H1 (cell line): Measurements from ENCODE around the gene TNP2. TPM values are rescaled to one million over a fixed set of nuclear protein-coding genes. Genes with fewer than 3 reads are reported as not detected.
A peak's percentile ranks its signal among the peaks of the same experiment; 100 is the strongest.

Source experiments
- CTCF ChIA-PET: fragments of 300-600 bp; sonication (Branson Sonifier 250); formaldehyde crosslinking; loops from one replicate; lab custom pipeline; 2021; ENCODE audit not compliant: partially characterized antibody; lab: Charles Lee
- POLR2A ChIA-PET: fragments of 300-600 bp; sonication (Branson Sonifier 250); formaldehyde crosslinking; loops from one replicate; lab custom pipeline; 2021; ENCODE audit warnings: inconsistent platforms; ENCODE audit not compliant: partially characterized antibody; lab: Charles Lee
- DNase-seq, 2 experiments: peaks; one replicate each; pipeline versions ENCODE4 v3.0.0 to v3.0.0-alpha.2; 2010 to 2022; ENCODE audit warnings: low spot score in 2 of 2, low read depth in 1 of 2, mixed read lengths in 1 of 2
- FAIRE-seq: peaks from 2 replicates; lab custom pipeline; 2011; peaks lifted over from hg19 to GRCh38; lab: Jason Lieb, UNC
- H2AFZ ChIP-seq: 2 replicates; pipeline ENCODE4 v1.8.1; 2012; ENCODE audit warnings: low read length, inconsistent platforms
- H2AK5ac ChIP-seq: 2 replicates; pipeline ENCODE4 v1.6.1; 2013; ENCODE audit warnings: low read depth, low read length
- H2BK120ac ChIP-seq: replicated peaks from 2 replicates; pipeline ENCODE3; 2013; ENCODE audit warnings: low read depth, low read length, inconsistent platforms
- H2BK12ac ChIP-seq: 2 replicates; pipeline ENCODE4 v1.6.1; 2013; ENCODE audit warnings: low read depth, low read length
- H2BK15ac ChIP-seq: 2 replicates; pipeline ENCODE4 v1.6.1; 2013; ENCODE audit warnings: low read length
- H2BK20ac ChIP-seq: 2 replicates; pipeline ENCODE4 v1.6.1; 2013; ENCODE audit warnings: low read length
- H2BK5ac ChIP-seq: 2 replicates; pipeline ENCODE4 v1.6.1; 2013; ENCODE audit warnings: low read depth, low read length
- H3K14ac ChIP-seq: 2 replicates; pipeline ENCODE4 v1.6.1; 2013; ENCODE audit warnings: inconsistent platforms; ENCODE audit not compliant: insufficient read length
- H3K18ac ChIP-seq: 2 replicates; pipeline ENCODE4 v1.6.1; 2013; ENCODE audit warnings: low read length; ENCODE audit errors: extremely low read depth
- H3K23ac ChIP-seq: 2 replicates; pipeline ENCODE4 v1.6.1; 2013; ENCODE audit warnings: inconsistent platforms; ENCODE audit not compliant: insufficient read length
- H3K23me2 ChIP-seq: 2 replicates; pipeline ENCODE4 v1.6.1; 2013; ENCODE audit warnings: low read depth, low read length
- H3K27ac ChIP-seq: 2 replicates; pipeline ENCODE4 v1.6.1; 2011; ENCODE audit warnings: low read depth, low read length, inconsistent platforms
- H3K27me3 ChIP-seq, 4 experiments: replicated peaks in 1 of 4; 1 replicate in 1 of 4; 2 replicates in 3 of 4; pipeline versions ENCODE4 v1.6.1 to v1.8.1; 2011 to 2013; ENCODE audit warnings: low read length in 3 of 4, mild to moderate bottlenecking in 3 of 4, inconsistent platforms in 2 of 4, mixed read lengths in 2 of 4, moderate library complexity in 1 of 4; ENCODE audit not compliant: control insufficient read depth in 3 of 4, insufficient read depth in 3 of 4; ENCODE audit errors: extremely low read depth in 1 of 4
- H3K36me3 ChIP-seq, 4 experiments: 2 replicates each; pipeline versions ENCODE4 v1.6.1 to v1.8.1; 2011 to 2013; ENCODE audit warnings: mild to moderate bottlenecking in 4 of 4, low read length in 3 of 4, moderate library complexity in 2 of 4, control low read depth in 1 of 4, inconsistent platforms in 1 of 4; ENCODE audit not compliant: insufficient read depth in 4 of 4, control insufficient read depth in 2 of 4
- H3K4ac ChIP-seq: replicated peaks from 2 replicates; pipeline ENCODE3; 2013; ENCODE audit warnings: low read length, low read depth, mixed read lengths, inconsistent platforms; ENCODE audit not compliant: insufficient read length
- H3K4me1 ChIP-seq, 4 experiments: replicated peaks in 1 of 4; 1 replicate in 1 of 4; 2 replicates in 3 of 4; pipeline versions ENCODE4 v1.6.1 to v1.8.1; 2011 to 2013; ENCODE audit warnings: low read length in 3 of 4, inconsistent platforms in 2 of 4, mixed read lengths in 1 of 4; ENCODE audit not compliant: insufficient read depth in 4 of 4, control insufficient read depth in 3 of 4
- H3K4me2 ChIP-seq, 2 experiments: 2 replicates each; pipeline versions ENCODE4 v1.6.1 to v1.8.1; 2011 to 2013; ENCODE audit warnings: low read depth in 2 of 2, low read length in 2 of 2, control low read depth in 1 of 2, inconsistent platforms in 1 of 2, mild to moderate bottlenecking in 1 of 2; ENCODE audit not compliant: insufficient read depth in 1 of 2
- H3K4me3 ChIP-seq, 4 experiments: fragments of 200-600, 300-600 bp in 1 of 4; sonication (generic), shearing (Covaris generic), sonication (Bioruptor Twin) in 1 of 4; 2 replicates each; pipeline versions ENCODE4 v1.5.1 to v1.8.1; 2011 to 2016; ENCODE audit warnings: low read length in 4 of 4, low read depth in 3 of 4, control low read depth in 2 of 4, inconsistent platforms in 2 of 4, mild to moderate bottlenecking in 2 of 4, mixed read lengths in 1 of 4, moderate library complexity in 1 of 4; ENCODE audit not compliant: insufficient read depth in 2 of 4; ENCODE audit errors: extremely low read depth in 1 of 4
- H3K56ac ChIP-seq: replicated peaks from 2 replicates; pipeline ENCODE3; 2013; ENCODE audit warnings: low read depth, mild to moderate bottlenecking, mixed read lengths, low read length, inconsistent platforms; ENCODE audit not compliant: insufficient read length
- H3K79me1 ChIP-seq: 2 replicates; pipeline ENCODE4 v1.6.1; 2013; ENCODE audit warnings: low read depth, low read length, control low read depth
- H3K79me2 ChIP-seq, 2 experiments: 2 replicates each; pipeline versions ENCODE4 v1.6.1 to v1.8.1; 2012 to 2013; ENCODE audit warnings: low read length in 2 of 2, mild to moderate bottlenecking in 2 of 2, inconsistent platforms in 1 of 2; ENCODE audit not compliant: insufficient read depth in 2 of 2, control insufficient read depth in 1 of 2
- H3K9ac ChIP-seq, 4 experiments: replicated peaks in 1 of 4; 1 replicate in 1 of 4; 2 replicates in 3 of 4; pipeline versions ENCODE4 v1.6.1 to v1.8.1; 2011 to 2013; ENCODE audit warnings: low read depth in 3 of 4, low read length in 3 of 4, control low read depth in 2 of 4, mild to moderate bottlenecking in 2 of 4, moderate library complexity in 2 of 4, inconsistent platforms in 1 of 4; ENCODE audit errors: extremely low read depth in 1 of 4
- H3K9me3 ChIP-seq, 2 experiments: 2 replicates each; pipeline versions ENCODE4 v1.6.1 to v1.8.1; 2012 to 2013; ENCODE audit warnings: mild to moderate bottlenecking in 2 of 2, moderate library complexity in 2 of 2, control low read depth in 1 of 2, inconsistent platforms in 1 of 2, low read depth in 1 of 2, low read length in 1 of 2, mixed read lengths in 1 of 2; ENCODE audit not compliant: insufficient read depth in 2 of 2
- H4K20me1 ChIP-seq, 2 experiments: replicated peaks in 1 of 2; 2 replicates each; pipeline versions ENCODE3 to v1.8.1; 2011 to 2013; ENCODE audit warnings: inconsistent platforms in 2 of 2, low read length in 2 of 2, mild to moderate bottlenecking in 1 of 2; ENCODE audit not compliant: insufficient read depth in 2 of 2, control insufficient read depth in 1 of 2
- H4K5ac ChIP-seq: 2 replicates; pipeline ENCODE4 v1.6.1; 2013; ENCODE audit warnings: low read length, low read depth, mixed read lengths, inconsistent platforms; ENCODE audit not compliant: insufficient read length
- H4K8ac ChIP-seq: 2 replicates; pipeline ENCODE4 v1.8.0; 2013; ENCODE audit warnings: mild to moderate bottlenecking, moderate library complexity, low read length, inconsistent platforms; ENCODE audit not compliant: insufficient read depth; ENCODE audit errors: extremely low read depth
- H4K91ac ChIP-seq: replicated peaks from 2 replicates; pipeline ENCODE3; 2013; ENCODE audit warnings: low read length, mixed read lengths, inconsistent platforms; ENCODE audit not compliant: insufficient read length
- KDM1A ChIP-seq: fragments of 200-600, 300-600 bp; sonication (generic); IDR thresholded peaks from 2 replicates; pipeline ENCODE4 v1.7.1; 2016; ENCODE audit warnings: mild to moderate bottlenecking, low read length, borderline replicate concordance
- KDM4A ChIP-seq: IDR thresholded peaks from one replicate; pipeline ENCODE4 v1.7.1; 2012; ENCODE audit warnings: low read depth, mild to moderate bottlenecking, moderate library complexity, low read length, inconsistent platforms; ENCODE audit not compliant: severe bottlenecking
- WGBS, 2 experiments: shearing (Covaris generic) in 1 of 2; methylation state at CpG; one replicate each; pipeline versions ENCODE4 v1.1.6 to v1.1.7; 2013 to 2015; ENCODE audit warnings: low lambda C conversion rate in 2 of 2, mixed read lengths in 2 of 2, inconsistent platforms in 1 of 2, low coverage in 1 of 2, missing lambda C conversion rate in 1 of 2; ENCODE audit not compliant: insufficient replicate concordance in 2 of 2, insufficient coverage in 1 of 2, insufficient read length in 1 of 2; ENCODE audit errors: extremely low coverage in 1 of 2, missing lambda C conversion rate in 1 of 2; 5-methylcytosine and 5-hydroxymethylcytosine counted together
- polyA plus RNA-seq, 7 experiments: library from polyadenylated mRNA; depleted of rRNA in 3 of 7; stranded (reverse) in 5 of 7; unstranded in 2 of 7; fragments of >200 nt in 5 of 7; fragments of 200-250 nt in 2 of 7; gene quantifications; 1 replicate in 5 of 7; 2 replicates in 1 of 7; 4 replicates in 1 of 7; pipeline versions ENCODE4 v1.2.1 to v1.2.3, GENCODE V29; 2011 to 2013; ENCODE audit warnings: missing spikeins in 2 of 7, mixed read lengths in 2 of 7
- total RNA-seq: library from RNA; stranded (reverse); fragmentation: NEBNext Ultra II Directional; extraction: Animal tissue kit (Norgen Biotek cat#: 25700); gene quantifications from 2 replicates; pipeline ENCODE4 v1.2.1, GENCODE V29; 2021

The TNP2 gene
- total and polyA plus RNA-seq, 2 of the 8 experiments (the other 6 are each of a cell fraction or from before 2014, with no cell fraction given), result not detected

GRCh38 chr16:11259655-11260595 is 9.2 kb downstream of the TNP2 start:
- Histone ChIP-seq H2BK120ac (no peak overlapping the region), H3K79me1 (no peaks in the 10 kb centered on the region), H2BK12ac (peak overlapping the region; percentile 53; the same call in 1 of the 2 replicates), H4K91ac (no peak overlapping the region), H3K79me2 (peaks cover 0 to 6% of the 10 kb centered on the region in 2 experiments; a peak in 1 of 4 replicates), H3K4me2 (no peak overlapping the region), H4K8ac (no peak overlapping the region), H3K9me3 (no peaks in the 10 kb centered on the region), H3K27ac (no peak overlapping the region), H2AK5ac (peak overlapping the region; percentile 47; the same call in 1 of the 2 replicates), H3K23ac (no peak overlapping the region), H3K14ac (no peak overlapping the region), H3K4me1 (peaks cover 0 to 8% (median 1%) of the 10 kb centered on the region in 4 experiments; a peak in 4 of 7 replicates), H3K23me2 (peaks cover 9% of the 10 kb centered on the region), H3K18ac (no peak overlapping the region), H2AFZ (no peak overlapping the region), H3K4me3 (no peak overlapping the region), H2BK20ac (no peak overlapping the region), H4K20me1 (peaks cover 0 to 2% of the 10 kb centered on the region in 2 experiments), H2BK15ac (no peak overlapping the region), H2BK5ac (no peak overlapping the region), H4K5ac (no peak overlapping the region), H3K4ac (no peak overlapping the region), H3K27me3 (no peaks in the 10 kb centered on the region; a peak in 1 of 7 replicates), H3K56ac (no peak overlapping the region), H3K9ac (no peak overlapping the region), H3K36me3 (0 out of 8 replicates have a peak, but pooled peaks cover 0 to under 1% (median 0%) of the 10 kb centered on the region in 4 experiments)
- DNase-seq (no peak), FAIRE-seq (no peak)
- TF ChIP-seq KDM4A (no peak), KDM1A (peak; percentile 80; the same call in 1 of the 2 replicates)
- WGBS, 2 experiments, result 93% methylated on average over 12 of the region's 12 CpGs; no CpG with 5 or more reads in 1 of the 2 experiments
- CTCF ChIA-PET, result interaction anchor here (0.7 to 6.8 kb wide), 16 partner anchors 11 to 131 kb away, joined by 3 to 79 read pairs (median 5); partner anchors contain the start of genes PRM3 and TNP2
- POLR2A ChIA-PET, result interaction anchor here (0.6 to 2.4 kb wide), 6 partner anchors 9 to 109 kb away, joined by 3 to 6 read pairs (median 3); no protein-coding TSS in a partner anchor
